OCI-LY7 (cell line): ENCODE data around the gene PAPOLG. TPM values are rescaled to one million over a fixed set of nuclear protein-coding genes. Genes with fewer than 3 reads are reported as not detected.

Source experiments
- BruUV-seq: library from RNA; stranded (reverse); fragments of 400-500 nt; replicated peaks from 2 replicates; lab custom pipeline; 2021; lab: Mats Ljungman, UMichigan
- CTCF ChIA-PET: fragments of 300-600 bp; sonication (Branson Sonifier 250); formaldehyde crosslinking; loops from one replicate; lab custom pipeline; 2022; ENCODE audit warnings: antibody characterized with exemption; ENCODE audit not compliant: unreplicated experiment; lab: Charles Lee
- POLR2A ChIA-PET: fragments of 300-600 bp; sonication (Branson Sonifier 250); formaldehyde crosslinking; loops from one replicate; lab custom pipeline; 2022; ENCODE audit warnings: antibody characterized with exemption; lab: Charles Lee
- DNase-seq: peaks from one replicate; pipeline ENCODE4 v3.0.0-alpha.2; 2015; ENCODE audit warnings: low spot score
- H2AFZ ChIP-seq: fragments of 200-600 bp; sonication (generic), shearing (Covaris generic); 2 replicates; pipeline ENCODE4 v1.6.1; 2014; ENCODE audit warnings: mild to moderate bottlenecking, antibody characterized with exemption, low read length, moderate library complexity
- H3K27ac ChIP-seq: fragments of 200-600 bp; sonication (generic); 2 replicates; pipeline ENCODE4 v1.5.1; 2014; ENCODE audit warnings: mixed run types, low read depth, mild to moderate bottlenecking, moderate library complexity, low read length, inconsistent platforms; ENCODE audit not compliant: poor library complexity, severe bottlenecking
- H3K36me3 ChIP-seq: fragments of 200-600 bp; sonication (generic); 2 replicates; pipeline ENCODE4 v1.6.1; 2014; ENCODE audit warnings: mild to moderate bottlenecking, antibody characterized with exemption, low read length, moderate library complexity, mixed read lengths; ENCODE audit not compliant: insufficient read depth
- H3K4me1 ChIP-seq: fragments of 200-600 bp; sonication (generic); 2 replicates; pipeline ENCODE4 v1.5.1; 2014; ENCODE audit warnings: mild to moderate bottlenecking, low read length; ENCODE audit not compliant: insufficient read depth, poor library complexity, severe bottlenecking
- H3K4me2 ChIP-seq: fragments of 200-600 bp; sonication (generic); 2 replicates; pipeline ENCODE4 v1.6.1; 2014; ENCODE audit warnings: mild to moderate bottlenecking, low read length
- H3K4me3 ChIP-seq: fragments of 200-600 bp; sonication (generic); 2 replicates; pipeline ENCODE4 v1.5.1; 2014; ENCODE audit warnings: mild to moderate bottlenecking, low read depth, low read length; ENCODE audit not compliant: poor library complexity, severe bottlenecking
- H3K79me2 ChIP-seq: fragments of 200-600 bp; sonication (generic); 2 replicates; pipeline ENCODE4 v1.6.1; 2016; ENCODE audit warnings: low read depth, mild to moderate bottlenecking, low read length, moderate library complexity, mixed read lengths; ENCODE audit not compliant: insufficient read depth
- H3K9me2 ChIP-seq: fragments of 200-600 bp; sonication (generic); 2 replicates; pipeline ENCODE4 v1.6.1; 2016; ENCODE audit warnings: mild to moderate bottlenecking, low read length, mixed read lengths; ENCODE audit not compliant: insufficient read depth
- H3K9me3 ChIP-seq: fragments of 200-600 bp; sonication (generic); 2 replicates; pipeline ENCODE4 v1.6.1; 2014; ENCODE audit warnings: mild to moderate bottlenecking, mixed run types, low read length, mixed read lengths
- H4K20me1 ChIP-seq: fragments of 200-600 bp; sonication (generic); 2 replicates; pipeline ENCODE4 v1.6.1; 2014; ENCODE audit warnings: mild to moderate bottlenecking, antibody characterized with exemption, low read length, moderate library complexity, mixed read lengths; ENCODE audit not compliant: insufficient read depth
- CTCF ChIP-seq: fragments of 200-600 bp; sonication (generic); conservative IDR thresholded peaks from 2 replicates; pipeline ENCODE4 v1.5.1; 2014; ENCODE audit warnings: mild to moderate bottlenecking, antibody characterized with exemption, low read length, moderate library complexity, mixed read lengths
- EZH2phosphoT487 ChIP-seq: fragments of 200-600 bp; sonication (generic); IDR thresholded peaks from 2 replicates; pipeline ENCODE4 v1.6.1; 2018; ENCODE audit warnings: low read depth, borderline replicate concordance, mild to moderate bottlenecking, mixed run types, antibody characterized with exemption, low read length, moderate library complexity, mixed read lengths
- intact Hi-C: fragments of 100-400 bp; cut with micrococcal nuclease; formaldehyde crosslinking; loops from one replicate; pipeline ENCODE4 v1.10.0; 2022; ENCODE audit not compliant: unreplicated experiment
- total RNA-seq, 2 experiments: library from RNA; depleted of rRNA in 1 of 2; stranded (reverse); fragments of >200 nt in 1 of 2; shearing (Covaris generic) in 1 of 2; gene quantifications; 2 replicates each; pipeline ENCODE4 v1.2.3, GENCODE V29; 2014 to 2022

The PAPOLG gene
- total RNA-seq, 2 experiments from 2014 or later: 14.6 to 15.0 TPM

GRCh38 chr2:60843006-60843405 lies 86.9 kb downstream of the PAPOLG start:
- POLR2A ChIA-PET: interaction anchor here (0.6 to 7.1 kb wide), 5 partner anchors 15 to 152 kb away, joined by 3 to 89 read pairs (median 45); partner anchors contain the start of gene REL
- peak overlapping the region; percentile 73 for H3K4me2 ChIP-seq

GRCh38 chr2:60844105-60844504 lies 88.0 kb downstream of the PAPOLG start:
- no peak for TF ChIP-seq CTCF
- peak overlapping the region; percentile 67; the same call in 1 of the 2 replicates for H2AFZ ChIP-seq
- peak overlapping the region; percentile 50 for H3K4me3 ChIP-seq
- H3K36me3 ChIP-seq: no peaks in the 10 kb centered on the region
- no TSS peak for BruUV-seq
- intact Hi-C loops: loop anchor here (5.0 kb wide), 1 partner anchor 123 kb away; no protein-coding TSS in a partner anchor
- H3K9me2 ChIP-seq: no peaks in the 10 kb centered on the region
- peaks cover 10% of the 10 kb centered on the region; the same call in 1 of the 2 replicates for H3K79me2 ChIP-seq
- H3K4me1 ChIP-seq: peaks cover 74% of the 10 kb centered on the region
- no peak for DNase-seq
- H3K9me3 ChIP-seq: no peaks in the 10 kb centered on the region
- H4K20me1 ChIP-seq: no peaks in the 10 kb centered on the region
- peak overlapping the region; percentile 73 for H3K4me2 ChIP-seq
- ChIA-PET CTCF (interaction anchor here (0.9 to 1.1 kb wide), 2 partner anchors 31 to 38 kb away, joined by 3 to 5 read pairs; partner anchors contain the start of gene REL), POLR2A (interaction anchor here (0.7 to 1.1 kb wide), 5 partner anchors 24 to 144 kb away, joined by 3 to 6 read pairs (median 3); no protein-coding TSS in a partner anchor)
- peak overlapping the region; percentile 96 for H3K27ac ChIP-seq

More at GRCh38 chr2:60843006-60843405, 86.9 kb downstream of the PAPOLG start:
- Histone ChIP-seq H3K27ac (peak overlapping the region; percentile 96), H3K36me3 (no peaks in the 10 kb centered on the region), H3K4me1 (peaks cover 81% of the 10 kb centered on the region), H3K9me2 (no peaks in the 10 kb centered on the region), H2AFZ (peak overlapping the region; percentile 67; the same call in 1 of the 2 replicates), H3K79me2 (peaks cover 10% of the 10 kb centered on the region; the same call in 1 of the 2 replicates), H3K9me3 (peaks cover 5% of the 10 kb centered on the region; the same call in 1 of the 2 replicates), H3K4me3 (peak overlapping the region; percentile 50), H4K20me1 (no peaks in the 10 kb centered on the region)
- CTCF ChIA-PET: no interaction called here
- peak; percentile 80 for DNase-seq
- intact Hi-C loops: loop anchor here (5.0 kb wide), 1 partner anchor 124 kb away; no protein-coding TSS in a partner anchor
- no TSS peak for BruUV-seq
- TF ChIP-seq EZH2phosphoT487 (no peak), CTCF (peak; percentile 21; the same call in 1 of the 2 replicates)

- Histone ChIP-seq H3K9me2 (no peaks in the 10 kb centered on the region), H3K79me2 (peaks cover 5% of the 10 kb centered on the region; the same call in 1 of the 2 replicates), H3K9me3 (no peaks in the 10 kb centered on the region), H3K4me1 (peaks cover 40% of the 10 kb centered on the region), H4K20me1 (no peaks in the 10 kb centered on the region), H3K27ac (no peak overlapping the region), H3K4me2 (no peak overlapping the region), H3K4me3 (no peak overlapping the region), H3K36me3 (no peaks in the 10 kb centered on the region), H2AFZ (peak overlapping the region; percentile 71)
- CTCF ChIA-PET: interaction anchor here (1.1 to 2.1 kb wide), 2 partner anchors 8 to 42 kb away, joined by 3 to 5 read pairs; no protein-coding TSS in a partner anchor
- TF ChIP-seq CTCF (no peak), EZH2phosphoT487 (no peak)
- DNase-seq: no peak
- POLR2A ChIA-PET: interaction anchor here (0.5 to 1.9 kb wide), 7 partner anchors 9 to 34 kb away, joined by 3 to 5 read pairs (median 4); partner anchors contain the start of gene REL
- intact Hi-C loops: no loop called here
- BruUV-seq: no TSS peak
Measured at GRCh38 chr2:60847854-60848253, 91.8 kb downstream of the PAPOLG start.
